Neuronal stem cell (in vitro differentiated cells): ENCODE results near the gene CD81.

Source experiments
- DNase-seq: peaks from one replicate; pipeline ENCODE4 v3.0.0-alpha.2; 2013; ENCODE audit warnings: low spot score
- H2AFZ ChIP-seq: one replicate; pipeline ENCODE4 v1.6.1; 2013; ENCODE audit warnings: mild to moderate bottlenecking, low read length, inconsistent platforms
- H2AK5ac ChIP-seq: 2 replicates; pipeline ENCODE4 v1.6.1; 2013; ENCODE audit warnings: low read depth, mild to moderate bottlenecking, inconsistent platforms, low read length, moderate library complexity, mixed read lengths
- H2BK120ac ChIP-seq: 2 replicates; pipeline ENCODE4 v1.6.1; 2013; ENCODE audit warnings: low read depth, mild to moderate bottlenecking, inconsistent platforms, low read length, moderate library complexity, mixed read lengths
- H2BK12ac ChIP-seq: one replicate; pipeline ENCODE4 v1.6.1; 2013; ENCODE audit warnings: low read length, inconsistent platforms
- H2BK15ac ChIP-seq: 2 replicates; pipeline ENCODE4 v1.6.1; 2013; ENCODE audit warnings: mild to moderate bottlenecking, low read length, inconsistent platforms, mixed read lengths
- H2BK5ac ChIP-seq: one replicate; pipeline ENCODE4 v1.6.1; 2013; ENCODE audit warnings: inconsistent platforms, mild to moderate bottlenecking, low read length, moderate library complexity
- H3K14ac ChIP-seq: one replicate; pipeline ENCODE4 v1.6.1; 2013; ENCODE audit warnings: low read length, inconsistent platforms
- H3K18ac ChIP-seq: 2 replicates; pipeline ENCODE4 v1.6.1; 2013; ENCODE audit warnings: low read length, inconsistent platforms
- H3K23ac ChIP-seq: 2 replicates; pipeline ENCODE4 v1.6.1; 2013; ENCODE audit warnings: low read depth, mild to moderate bottlenecking, mixed read lengths, low read length, inconsistent platforms; ENCODE audit not compliant: poor library complexity
- H3K27ac ChIP-seq: replicated peaks from 3 replicates; pipeline ENCODE4 v1.5.1; 2013; ENCODE audit warnings: low read length, inconsistent platforms
- H3K27me3 ChIP-seq, 3 experiments: 2 replicates each; pipeline ENCODE4 v1.6.1; 2013; ENCODE audit warnings: low read length in 3 of 3, mild to moderate bottlenecking in 2 of 3, inconsistent platforms in 1 of 3, low read depth in 1 of 3, mixed read lengths in 1 of 3, moderate library complexity in 1 of 3; ENCODE audit not compliant: control insufficient read depth in 3 of 3, insufficient read depth in 3 of 3
- H3K36me3 ChIP-seq, 2 donors: replicated peaks in 1 of 2; 2 replicates each; pipeline ENCODE4 v1.6.1; 2013; ENCODE audit warnings: low read length in 2 of 2; ENCODE audit not compliant: control insufficient read depth in 2 of 2, insufficient read depth in 2 of 2
- H3K4ac ChIP-seq: 2 replicates; pipeline ENCODE4 v1.6.1; 2013; ENCODE audit warnings: inconsistent platforms, mild to moderate bottlenecking, low read length, moderate library complexity
- H3K4me1 ChIP-seq, 2 donors: 1 replicate in 1 of 2; 2 replicates in 1 of 2; pipeline ENCODE4 v1.6.1; 2013; ENCODE audit warnings: low read length in 2 of 2, low read depth in 1 of 2; ENCODE audit not compliant: control insufficient read depth in 2 of 2, insufficient read depth in 1 of 2
- H3K4me2 ChIP-seq: one replicate; pipeline ENCODE4 v1.6.1; 2013; ENCODE audit warnings: mild to moderate bottlenecking, low read length, inconsistent platforms; ENCODE audit not compliant: insufficient read depth, poor library complexity, severe bottlenecking
- H3K4me3 ChIP-seq, 2 donors: 2 replicates each; pipeline ENCODE4 v1.5.1; 2013; ENCODE audit warnings: low read length in 2 of 2, mild to moderate bottlenecking in 2 of 2, inconsistent platforms in 1 of 2, moderate library complexity in 1 of 2
- H3K79me1 ChIP-seq: one replicate; pipeline ENCODE4 v1.6.1; 2013; ENCODE audit warnings: low read depth, mild to moderate bottlenecking, inconsistent platforms, low read length, moderate library complexity
- H3K9ac ChIP-seq: one replicate; pipeline ENCODE4 v1.6.1; 2013; ENCODE audit warnings: mild to moderate bottlenecking, low read depth, low read length, inconsistent platforms; ENCODE audit not compliant: poor library complexity
- H3K9me3 ChIP-seq, 2 donors: replicated peaks in 1 of 2; 2 replicates each; pipeline versions ENCODE3 to v1.6.1; 2013; ENCODE audit warnings: low read length in 2 of 2, mild to moderate bottlenecking in 2 of 2, inconsistent platforms in 1 of 2, low read depth in 1 of 2, mixed read lengths in 1 of 2, moderate library complexity in 1 of 2; ENCODE audit not compliant: control insufficient read depth in 2 of 2, insufficient read depth in 1 of 2
- H4K8ac ChIP-seq: one replicate; pipeline ENCODE4 v1.6.1; 2013; ENCODE audit warnings: low read depth, mild to moderate bottlenecking, inconsistent platforms, low read length, moderate library complexity
- H4K91ac ChIP-seq: one replicate; pipeline ENCODE4 v1.6.1; 2013; ENCODE audit warnings: low read length, low read depth, mild to moderate bottlenecking, inconsistent platforms; ENCODE audit not compliant: poor library complexity
- whole genome bisulfite sequencing, 2 donors: extraction: QIAGEN DNeasy Blood & Tissue Kit; methylation state at CpG; one replicate each; pipeline ENCODE4 v1.1.7; 2013; ENCODE audit warnings: missing lambda C conversion rate in 2 of 2, mixed read lengths in 1 of 2; ENCODE audit not compliant: insufficient read length in 2 of 2, insufficient replicate concordance in 1 of 2; ENCODE audit errors: extremely low coverage in 2 of 2; 5-methylcytosine and 5-hydroxymethylcytosine counted together

Gene CD81

DNA sequence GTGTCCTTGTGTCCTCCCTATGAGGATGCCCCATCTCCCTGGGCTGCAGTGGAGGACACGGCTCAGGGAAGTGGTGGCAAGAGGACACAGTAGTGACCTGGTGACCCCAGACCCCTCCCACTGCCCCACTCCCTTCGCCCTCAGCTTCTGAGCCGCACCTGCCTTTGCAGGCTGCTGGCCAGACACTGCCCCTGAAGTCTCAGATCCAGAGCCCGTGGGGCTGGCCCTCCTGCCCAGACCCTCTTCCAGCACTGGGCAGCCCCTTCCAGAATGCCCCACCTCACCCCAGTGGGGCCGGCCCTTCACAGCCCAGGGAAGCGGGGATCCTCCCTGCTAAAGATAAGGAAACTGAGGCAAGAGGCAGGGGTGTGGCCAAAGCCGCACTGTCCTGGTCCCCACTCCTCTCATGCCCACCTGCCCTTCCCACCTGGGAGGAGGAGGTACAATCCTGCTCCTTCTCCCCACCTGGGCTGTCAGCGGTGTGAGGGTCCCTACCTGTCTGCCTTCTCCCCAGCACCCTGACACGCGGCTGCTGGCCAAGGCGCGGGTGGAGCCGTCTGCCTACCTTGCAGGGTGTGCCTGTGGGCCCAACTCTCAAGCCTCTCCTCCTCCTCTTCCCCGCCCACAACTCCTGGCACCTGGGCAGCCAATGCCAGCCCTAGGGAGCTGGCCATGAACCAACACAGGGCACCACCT is 49.9 kb downstream of the CD81 start:
- Histone ChIP-seq H3K4ac (no peak overlapping the region), H2BK5ac (no peak overlapping the region), H3K36me3 (no peaks in the 10 kb centered on the region), H2BK15ac (peak overlapping the region; percentile 83), H2AK5ac (peak overlapping the region; percentile 63), H2AFZ (no peak overlapping the region), H3K27ac (no peak overlapping the region), H3K27me3 (peaks cover 0 to 4% (median 0%) of the 10 kb centered on the region in 3 experiments), H3K18ac (peak overlapping the region; percentile 33), H4K91ac (peak overlapping the region; percentile 87), H3K23ac (no peak overlapping the region), H3K9ac (no peak overlapping the region), H3K4me2 (no peak overlapping the region), H3K9me3 (peaks cover 0 to 7% of the 10 kb centered on the region in 2 donors), H3K4me1 (no peaks in the 10 kb centered on the region), H4K8ac (no peak overlapping the region), H3K14ac (peak overlapping the region; percentile 47), H3K4me3 (no peak overlapping the region), H3K79me1 (no peaks in the 10 kb centered on the region), H2BK12ac (peak overlapping the region; percentile 4), H2BK120ac (no peak overlapping the region)
- WGBS, 2 donors: no CpG with 5 or more reads among the region's 14 CpGs
- no peak for DNase-seq

DNA sequence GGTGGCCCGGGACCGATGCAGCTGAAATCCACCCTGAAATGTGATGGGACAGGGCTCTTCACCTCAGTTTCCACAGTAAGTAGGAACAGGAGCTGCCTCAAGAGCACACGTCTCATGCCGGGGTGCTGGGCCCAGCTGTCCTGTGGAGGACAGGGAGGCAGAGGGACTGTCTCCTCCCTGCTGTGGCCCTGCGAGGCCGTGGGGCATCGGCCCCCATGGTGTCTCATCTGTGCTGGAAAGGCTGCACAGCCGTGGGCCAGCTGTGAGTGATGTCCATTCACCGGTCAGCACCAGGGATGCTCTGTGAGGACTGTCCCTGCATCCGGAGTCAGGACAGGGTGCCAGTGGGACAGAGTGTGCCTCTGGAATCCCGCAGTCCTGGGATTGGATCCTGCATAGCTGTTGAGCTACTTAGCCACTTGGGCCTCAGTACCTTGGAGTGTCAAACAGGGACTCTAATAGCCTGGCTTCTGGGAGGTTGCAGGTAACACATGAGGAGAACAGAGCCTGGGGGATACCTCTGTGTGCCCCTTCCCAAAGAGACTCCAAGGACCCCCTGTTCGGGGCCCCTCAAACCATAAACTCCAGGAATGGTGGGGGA is 50.7 kb downstream of the CD81 start:
- no peak overlapping the region for H3K4ac ChIP-seq
- peak overlapping the region; percentile 82 for H2BK15ac ChIP-seq
- H3K9ac ChIP-seq: peak overlapping the region; percentile 54
- no peak overlapping the region for H2BK120ac ChIP-seq
- no peak overlapping the region for H3K23ac ChIP-seq
- no CpG with 5 or more reads among the region's 12 CpGs for WGBS, 2 donors
- no peak for DNase-seq
- no peaks in the 10 kb centered on the region for H3K4me1 ChIP-seq
- no peak overlapping the region for H2AFZ ChIP-seq
- H3K79me1 ChIP-seq: no peaks in the 10 kb centered on the region
- peak overlapping the region; percentile 47 for H3K14ac ChIP-seq
- H4K91ac ChIP-seq: no peak overlapping the region
- peak overlapping the region; percentile 36 for H3K18ac ChIP-seq
- H2BK12ac ChIP-seq: peak overlapping the region; percentile 67
- H3K4me3 ChIP-seq: no peak overlapping the region
- H3K4me2 ChIP-seq: no peak overlapping the region
- H3K27me3 ChIP-seq: peaks cover 0 to 4% (median 0%) of the 10 kb centered on the region in 3 experiments
- no peaks in the 10 kb centered on the region for H3K36me3 ChIP-seq
- H3K9me3 ChIP-seq: peaks cover 0 to 7% of the 10 kb centered on the region in 2 donors
- H4K8ac ChIP-seq: no peak overlapping the region
- H2BK5ac ChIP-seq: no peak overlapping the region
- no peak overlapping the region for H3K27ac ChIP-seq
- H2AK5ac ChIP-seq: peak overlapping the region; percentile 68

DNA sequence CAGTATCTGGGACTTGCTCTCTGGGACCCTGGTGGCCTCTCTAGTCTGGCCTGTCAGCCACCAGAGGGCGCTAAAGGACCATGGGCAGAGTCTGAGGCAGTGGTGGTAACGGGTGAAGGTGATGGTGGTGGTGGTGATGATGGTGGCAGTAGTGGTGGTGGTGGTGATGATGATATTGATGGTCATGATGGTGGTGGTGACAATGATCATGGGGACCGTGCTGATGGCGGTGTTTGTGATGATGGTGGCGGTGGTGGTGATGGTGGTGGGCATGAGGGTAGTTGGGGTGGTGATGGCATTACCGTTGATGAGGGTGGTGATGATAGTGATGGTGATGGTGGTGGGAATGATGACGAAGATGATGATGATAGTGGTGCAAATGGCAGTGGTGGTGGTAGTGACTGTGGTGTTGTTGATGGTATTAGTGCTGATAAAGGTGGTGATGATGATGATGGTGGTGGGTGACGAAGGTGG is 51.2 kb downstream of the CD81 start:
- Histone ChIP-seq H3K4me3 (peak overlapping the region in 1 of 2 donors; percentile 59), H2BK120ac (no peak overlapping the region), H3K27ac (no peak overlapping the region), H3K79me1 (no peaks in the 10 kb centered on the region), H3K36me3 (no peaks in the 10 kb centered on the region), H3K4me1 (no peaks in the 10 kb centered on the region), H3K4ac (no peak overlapping the region), H3K23ac (no peak overlapping the region), H3K27me3 (peaks cover 0 to 4% (median 0%) of the 10 kb centered on the region in 3 experiments), H2AK5ac (peak overlapping the region; percentile 68), H3K9ac (no peak overlapping the region), H2BK15ac (no peak overlapping the region), H2AFZ (no peak overlapping the region), H3K4me2 (no peak overlapping the region), H4K91ac (peak overlapping the region; percentile 6), H3K9me3 (peaks cover 0 to 7% of the 10 kb centered on the region in 2 donors), H4K8ac (no peak overlapping the region), H2BK5ac (no peak overlapping the region), H3K14ac (peak overlapping the region; percentile 17), H3K18ac (peak overlapping the region; percentile 36), H2BK12ac (no peak overlapping the region)
- WGBS, 2 donors: 100% methylated on average over 1 to 3 of the region's 8 CpGs
- peak; percentile 67 for DNase-seq

DNA sequence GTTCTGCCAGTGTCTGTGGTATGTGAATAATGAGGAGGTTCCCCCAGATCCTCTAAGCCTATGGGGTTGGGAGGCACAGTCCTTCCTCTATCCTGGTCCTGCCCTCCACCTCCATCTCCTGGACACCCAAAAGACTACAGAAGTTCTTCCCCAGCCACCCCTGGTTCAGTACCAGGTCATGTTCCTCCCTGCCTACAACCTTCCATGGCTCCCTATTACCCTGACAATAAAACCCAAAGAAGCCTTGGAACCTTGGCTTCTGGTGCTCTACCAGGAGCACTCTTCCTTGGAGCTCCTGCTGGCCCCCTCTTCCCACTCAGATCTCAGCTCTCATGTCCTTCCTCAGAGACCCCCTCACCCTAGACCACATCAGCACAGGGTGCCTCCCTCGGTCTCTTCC is 54.3 kb downstream of the CD81 start:
- Histone ChIP-seq H3K4me3 (no peak overlapping the region), H4K8ac (no peak overlapping the region), H3K27ac (no peak overlapping the region), H2BK120ac (peak overlapping the region; percentile 54), H3K36me3 (peaks cover 0 to 2% of the 10 kb centered on the region in 2 donors), H3K9ac (no peak overlapping the region), H2AFZ (no peak overlapping the region), H3K79me1 (no peaks in the 10 kb centered on the region), H3K14ac (peak overlapping the region; percentile 44), H3K4ac (no peak overlapping the region), H3K4me1 (peaks cover 0 to 2% of the 10 kb centered on the region in 2 donors), H3K23ac (no peak overlapping the region), H3K27me3 (peaks cover 0 to 15% (median 0%) of the 10 kb centered on the region in 3 experiments), H2BK15ac (no peak overlapping the region), H2BK12ac (no peak overlapping the region), H4K91ac (no peak overlapping the region), H2BK5ac (no peak overlapping the region), H3K9me3 (peaks cover 0 to 17% of the 10 kb centered on the region in 2 donors), H3K18ac (no peak overlapping the region), H2AK5ac (peak overlapping the region; percentile 93), H3K4me2 (no peak overlapping the region)
- no CpG with 5 or more reads among the region's 1 CpG for WGBS, 2 donors
- DNase-seq: no peak
